NCI-H1930 (cell line): Measurements from ENCODE around the gene COL4A2.

Experiments used
- DNase-seq, 2 experiments: peaks; one replicate each; lab custom pipeline; 2025; lab: John Stamatoyannopoulos, UW

COL4A2 gene

GRCh38 chr13:110272651-110273050 lies 34.4 kb upstream of the COL4A2 start:
- no peak for DNase-seq

- DNase-seq, result no peak
Measured at GRCh38 chr13:110273254-110273653, 33.8 kb upstream of the COL4A2 start.

GRCh38 chr13:110274687-110275086 lies 32.4 kb upstream of the COL4A2 start:
- no peak for DNase-seq

GRCh38 chr13:110275931-110276552 lies 31.0 kb upstream of the COL4A2 start:
- no peak for DNase-seq

- no peak for DNase-seq
Measured at GRCh38 chr13:110276553-110276950, 30.5 kb upstream of the COL4A2 start.

GRCh38 chr13:110277357-110277975 lies 29.6 kb upstream of the COL4A2 start:
- no peak for DNase-seq

- DNase-seq, result no peak
Measured at GRCh38 chr13:110278859-110279258, 28.2 kb upstream of the COL4A2 start.

GRCh38 chr13:110279684-110280083 lies 27.4 kb upstream of the COL4A2 start:
- DNase-seq, result no peak

GRCh38 chr13:110280231-110280813 lies 26.8 kb upstream of the COL4A2 start:
- DNase-seq, result no peak

- DNase-seq, result no peak
Measured at GRCh38 chr13:110280985-110281688, 25.9 kb upstream of the COL4A2 start.

GRCh38 chr13:110281736-110282135 lies 25.3 kb upstream of the COL4A2 start:
- DNase-seq, result no peak

- DNase-seq, result no peak
Measured at GRCh38 chr13:110282316-110282841, 24.7 kb upstream of the COL4A2 start.

- DNase-seq, result no peak
Measured at GRCh38 chr13:110283736-110284517, 23.2 kb upstream of the COL4A2 start.

GRCh38 chr13:110284779-110285484 lies 22.2 kb upstream of the COL4A2 start:
- DNase-seq, result no peak

- DNase-seq, result no peak
Measured at GRCh38 chr13:110285991-110286832, 20.9 kb upstream of the COL4A2 start.

GRCh38 chr13:110286833-110287819 lies 20.0 kb upstream of the COL4A2 start:
- DNase-seq, result no peak

- no peak for DNase-seq
Measured at GRCh38 chr13:110289174-110289573, 17.9 kb upstream of the COL4A2 start.

- DNase-seq, result no peak
Measured at GRCh38 chr13:110289661-110290060, 17.4 kb upstream of the COL4A2 start.

GRCh38 chr13:110290153-110290552 lies 16.9 kb upstream of the COL4A2 start:
- no peak for DNase-seq
